Left renal pelvis (tissue), 4 donors: Measurements from ENCODE around the gene CAPN6. TPM values are rescaled to one million over a fixed set of nuclear protein-coding genes. Genes with fewer than 3 reads are reported as not detected.

Source experiments
- DNase-seq, 4 donors: peaks; one replicate each; pipeline ENCODE4 v3.0.0-alpha.2; 2013; ENCODE audit warnings: low read depth in 4 of 4, low spot score in 3 of 4
- polyA plus RNA-seq, 4 donors: library from polyadenylated mRNA; unstranded; fragments of 120-200 nt; gene quantifications; one replicate each; pipeline ENCODE4 v1.2.1, GENCODE V29; 2013; ENCODE audit not compliant: insufficient read length in 4 of 4

CAPN6 gene, protein sequence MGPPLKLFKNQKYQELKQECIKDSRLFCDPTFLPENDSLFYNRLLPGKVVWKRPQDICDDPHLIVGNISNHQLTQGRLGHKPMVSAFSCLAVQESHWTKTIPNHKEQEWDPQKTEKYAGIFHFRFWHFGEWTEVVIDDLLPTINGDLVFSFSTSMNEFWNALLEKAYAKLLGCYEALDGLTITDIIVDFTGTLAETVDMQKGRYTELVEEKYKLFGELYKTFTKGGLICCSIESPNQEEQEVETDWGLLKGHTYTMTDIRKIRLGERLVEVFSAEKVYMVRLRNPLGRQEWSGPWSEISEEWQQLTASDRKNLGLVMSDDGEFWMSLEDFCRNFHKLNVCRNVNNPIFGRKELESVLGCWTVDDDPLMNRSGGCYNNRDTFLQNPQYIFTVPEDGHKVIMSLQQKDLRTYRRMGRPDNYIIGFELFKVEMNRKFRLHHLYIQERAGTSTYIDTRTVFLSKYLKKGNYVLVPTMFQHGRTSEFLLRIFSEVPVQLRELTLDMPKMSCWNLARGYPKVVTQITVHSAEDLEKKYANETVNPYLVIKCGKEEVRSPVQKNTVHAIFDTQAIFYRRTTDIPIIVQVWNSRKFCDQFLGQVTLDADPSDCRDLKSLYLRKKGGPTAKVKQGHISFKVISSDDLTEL
- polyA plus RNA-seq, result 10 to 100 TPM; 20.7 to 57.0 (median 26.8) TPM

DNA sequence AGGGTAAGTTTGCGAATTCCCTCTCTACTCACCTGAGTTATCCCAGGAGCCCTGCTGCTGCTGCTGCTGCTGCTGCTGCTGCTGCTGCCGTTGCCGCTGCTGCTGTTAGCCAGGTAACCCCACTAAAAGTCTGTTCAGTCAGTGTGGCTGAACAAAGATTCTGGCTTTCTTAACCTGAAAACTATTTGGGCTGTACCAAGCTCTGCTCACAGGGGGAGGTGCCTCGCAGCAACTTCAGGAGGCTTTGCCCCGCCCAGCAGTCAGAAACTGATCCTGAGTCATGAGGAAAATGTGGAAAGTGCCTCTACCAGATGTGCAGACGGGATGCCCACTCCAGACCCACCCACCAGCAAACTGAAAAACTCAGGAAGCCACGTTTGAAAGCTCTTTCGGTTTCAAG is at the start of gene CAPN6:
CAPN6 (minus strand) TSS at position 145 of the 400 bp plus-strand sequence. CDS start 6,547 bp downstream, outside the sequence.
- DNase-seq, result peak in 1 of 4 donors; percentile 16

DNA sequence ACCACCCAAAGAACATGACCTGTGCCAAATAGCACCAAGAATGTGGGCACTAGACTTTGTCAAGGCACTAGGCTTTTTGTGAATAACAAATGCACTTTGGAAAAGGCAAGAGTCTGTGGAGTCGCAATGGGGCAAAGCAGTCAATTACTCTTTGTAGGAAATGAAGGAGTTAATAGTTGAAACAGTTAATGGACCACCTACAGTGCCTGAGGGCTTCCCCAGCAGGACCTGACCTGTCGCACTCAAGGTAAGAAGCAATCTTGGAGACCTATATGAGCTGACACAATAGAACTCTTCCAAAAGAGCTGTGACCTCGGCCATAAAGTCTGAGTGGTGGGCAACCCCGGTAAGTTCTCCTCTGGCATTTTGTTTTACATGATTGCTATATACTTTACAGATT is 49.2 kb upstream of the CAPN6 start:
- DNase-seq, result no peak

- DNase-seq, result no peak
Measured at GRCh38 chrX:111318901-111319300, 48.6 kb upstream of the CAPN6 start.

DNA sequence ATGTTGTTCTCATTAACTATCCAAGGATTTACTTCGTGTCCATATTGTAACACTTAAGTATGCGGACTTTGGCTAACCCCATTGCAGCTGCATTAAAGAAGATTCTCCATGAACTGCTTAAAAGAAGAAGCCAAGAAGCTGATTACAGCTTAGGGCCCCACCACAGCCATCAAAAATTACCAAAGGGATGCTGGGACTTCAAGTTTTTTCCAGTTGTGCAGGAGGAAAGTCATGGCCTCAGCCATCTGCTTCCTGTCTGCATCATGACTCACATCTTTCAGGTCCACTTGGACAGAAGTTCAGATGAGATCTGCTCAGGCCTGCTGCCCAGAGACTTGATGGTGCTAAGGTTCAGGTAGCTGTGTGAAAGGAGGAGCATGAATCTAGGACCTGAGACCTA is 38.8 kb upstream of the CAPN6 start:
- DNase-seq, result no peak

DNA sequence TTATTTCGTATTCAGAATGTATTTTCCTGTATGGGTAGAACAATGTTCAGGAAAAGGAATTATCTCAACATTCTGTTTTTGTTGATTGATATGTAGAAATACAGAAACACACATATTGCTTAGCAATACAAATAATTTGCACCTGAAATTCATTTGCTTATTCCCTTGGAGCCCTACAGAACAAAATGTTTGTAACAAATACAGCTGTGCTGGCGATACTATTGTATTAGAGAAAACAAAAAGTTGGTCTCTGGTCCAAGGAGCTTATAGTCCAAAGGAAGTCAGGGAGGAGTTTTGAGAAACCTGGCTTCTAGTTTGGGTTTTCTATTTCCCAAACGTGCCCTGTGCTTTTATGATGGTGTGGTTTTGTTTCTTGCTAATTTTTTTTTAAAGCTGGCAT is 37.8 kb upstream of the CAPN6 start:
- no peak for DNase-seq

GRCh38 chrX:111302284-111302683 is 32.0 kb upstream of the CAPN6 start:
- DNase-seq, result no peak

DNA sequence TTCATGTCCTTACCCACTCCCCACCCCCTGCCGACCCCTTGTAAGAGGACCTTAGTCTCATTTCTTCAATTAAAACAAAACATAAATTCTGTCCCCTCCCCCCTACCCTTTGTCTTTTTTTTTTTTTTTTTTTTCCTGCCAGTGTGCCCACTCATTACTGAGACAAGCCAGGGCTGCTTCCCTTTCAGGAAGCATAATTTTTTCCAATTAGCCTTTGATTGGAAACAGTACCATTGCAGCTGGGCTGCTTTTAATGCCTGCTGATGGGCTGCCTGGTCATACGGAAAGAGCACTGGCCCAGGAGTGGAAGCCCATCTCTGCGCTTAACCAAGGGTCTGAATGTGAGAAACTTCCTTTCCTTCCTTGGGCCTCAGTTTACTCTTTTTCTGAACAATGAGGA is 18.6 kb upstream of the CAPN6 start:
- DNase-seq, result no peak

GRCh38 chrX:111284631-111285293 is 14.5 kb upstream of the CAPN6 start:
- no peak for DNase-seq

DNA sequence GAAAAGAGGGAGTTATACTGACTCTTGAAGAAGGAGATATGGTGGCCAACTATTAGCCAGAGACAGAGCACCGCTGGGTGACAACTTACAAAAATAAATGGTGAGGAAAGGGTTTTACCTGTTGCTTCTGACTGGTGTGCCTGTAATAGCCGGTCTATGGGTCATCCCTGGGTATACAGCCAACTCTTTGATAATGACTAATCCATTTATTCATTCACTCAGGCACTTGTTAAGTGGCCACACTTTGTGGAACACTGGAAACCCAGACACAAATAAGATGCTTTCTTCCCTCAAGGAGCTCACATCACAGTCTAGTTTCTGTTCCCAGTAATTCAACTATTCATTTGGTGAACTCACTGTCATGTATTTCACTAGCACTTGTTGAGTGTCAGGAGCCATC is 13.2 kb upstream of the CAPN6 start:
- DNase-seq, result no peak

DNA sequence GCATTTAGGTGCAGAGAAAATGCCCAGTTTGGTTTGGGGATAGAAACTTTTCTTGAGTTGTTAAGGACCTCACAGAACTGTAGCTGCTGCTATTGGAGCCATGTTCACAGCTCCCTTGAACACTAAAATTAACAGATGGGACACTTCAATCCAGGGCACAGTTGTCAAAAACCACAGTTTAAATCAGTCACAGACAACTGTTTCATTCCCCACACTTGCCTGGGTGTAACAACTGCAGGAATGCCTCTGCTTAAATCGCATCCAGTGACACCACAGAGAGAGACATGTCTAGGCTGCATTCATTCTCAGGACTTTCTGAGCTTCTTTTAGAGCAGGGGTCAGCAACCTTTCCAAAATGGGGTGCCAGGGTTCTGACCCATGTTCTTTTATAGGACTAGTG is 12.7 kb upstream of the CAPN6 start:
- no peak for DNase-seq

DNA sequence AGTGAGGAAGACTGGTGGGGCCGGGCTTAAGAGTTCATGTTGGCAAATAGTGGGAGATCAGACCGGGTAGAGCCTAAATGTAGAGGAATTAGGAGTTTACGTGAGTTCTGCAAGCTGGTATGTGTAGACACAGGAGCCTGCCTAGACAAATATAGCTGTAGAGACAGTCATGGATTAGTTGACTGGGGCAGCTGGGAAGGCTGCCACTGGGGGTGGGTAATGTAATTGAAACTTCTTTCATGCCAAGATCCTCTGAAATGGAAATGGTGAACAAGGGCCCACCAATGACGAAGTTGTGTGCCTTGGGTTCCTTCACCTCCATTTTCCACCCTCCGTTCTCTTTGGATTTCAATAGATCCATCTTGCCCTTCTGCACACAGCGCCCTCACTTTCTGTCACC is 11.9 kb upstream of the CAPN6 start:
- DNase-seq, result no peak

DNA sequence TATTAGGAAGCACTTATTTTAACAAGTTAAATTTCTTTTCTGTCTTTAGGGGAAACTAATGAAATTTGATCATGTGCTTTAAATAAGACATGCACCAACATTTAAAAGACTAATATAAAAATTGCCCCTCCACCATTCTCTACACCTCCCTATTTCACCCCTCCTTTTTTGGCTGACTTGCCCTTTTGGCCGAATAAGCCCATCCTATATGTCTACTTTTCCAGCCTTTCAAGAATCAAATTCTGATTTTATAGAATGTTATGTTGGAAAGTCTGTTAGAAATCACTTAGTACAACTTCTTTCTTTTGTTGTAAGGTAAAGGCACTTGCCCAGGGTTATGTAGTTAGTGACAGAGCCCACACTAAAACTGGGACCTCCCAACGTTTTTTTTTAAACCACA is 1.8 kb downstream of the CAPN6 start:
- no peak for DNase-seq

GRCh38 chrX:111265486-111265885 is 4.8 kb downstream of the CAPN6 start:
- no peak for DNase-seq

DNA sequence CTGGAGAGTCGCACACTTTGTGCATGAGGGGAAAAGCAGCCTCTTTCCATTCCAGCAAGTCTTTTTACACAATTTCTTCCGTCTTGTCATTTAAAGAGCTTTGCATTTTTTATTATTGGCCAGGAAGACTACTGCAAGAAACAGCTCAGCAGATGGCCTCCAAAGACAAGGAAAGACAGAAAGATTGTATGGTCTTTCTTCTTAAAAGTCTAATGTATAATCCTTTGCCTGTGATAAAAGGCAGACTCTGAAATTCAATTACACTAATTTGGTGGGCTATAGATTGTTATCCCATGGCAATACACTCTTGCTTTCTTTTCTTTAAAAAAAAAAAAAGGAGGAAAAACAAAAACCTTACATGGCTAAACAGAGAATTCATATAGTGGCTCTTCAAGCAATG is 5.9 kb downstream of the CAPN6 start:
- no peak for DNase-seq

DNA sequence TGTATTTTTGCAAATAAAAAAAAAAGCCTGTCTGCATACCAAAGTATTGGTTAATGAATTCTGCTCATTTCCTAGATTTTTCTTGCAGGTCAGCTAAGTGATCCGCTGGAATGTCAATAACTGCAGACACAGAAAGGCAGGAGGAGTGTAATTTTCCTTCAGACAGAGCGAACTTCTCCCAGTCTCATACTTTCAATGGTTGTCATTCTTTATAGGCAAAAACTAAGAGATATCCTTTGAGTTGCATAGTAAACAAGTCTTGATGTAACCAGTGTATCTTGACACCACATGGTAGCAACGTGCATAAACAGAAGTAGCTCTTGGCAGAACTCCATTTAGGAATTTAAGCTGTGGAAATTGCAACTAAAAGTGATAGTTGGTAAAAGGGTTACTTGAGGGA is 8.2 kb downstream of the CAPN6 start:
- DNase-seq, result no peak

GRCh38 chrX:111260451-111260850 is 9.8 kb downstream of the CAPN6 start:
- no peak for DNase-seq

DNA sequence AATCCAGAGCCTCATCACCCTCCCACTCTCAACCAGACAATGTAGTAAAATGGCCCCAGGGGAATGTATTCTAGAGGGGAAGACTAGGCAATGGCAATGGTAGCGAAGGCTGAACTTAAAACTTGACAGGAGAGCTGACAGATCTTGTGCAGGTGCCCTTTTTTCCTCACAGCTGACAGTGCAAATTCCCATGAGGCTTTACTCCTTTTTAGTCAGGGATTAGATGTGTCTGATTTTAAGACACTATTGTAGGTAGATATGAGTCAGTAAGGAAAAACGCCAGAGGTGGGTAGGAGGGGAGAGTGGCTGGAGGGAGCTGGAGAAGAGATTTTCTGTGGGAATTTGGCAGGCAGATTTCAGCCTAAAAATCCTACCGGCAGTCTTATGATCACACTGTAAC is 10.7 kb downstream of the CAPN6 start:
- no peak for DNase-seq

DNA sequence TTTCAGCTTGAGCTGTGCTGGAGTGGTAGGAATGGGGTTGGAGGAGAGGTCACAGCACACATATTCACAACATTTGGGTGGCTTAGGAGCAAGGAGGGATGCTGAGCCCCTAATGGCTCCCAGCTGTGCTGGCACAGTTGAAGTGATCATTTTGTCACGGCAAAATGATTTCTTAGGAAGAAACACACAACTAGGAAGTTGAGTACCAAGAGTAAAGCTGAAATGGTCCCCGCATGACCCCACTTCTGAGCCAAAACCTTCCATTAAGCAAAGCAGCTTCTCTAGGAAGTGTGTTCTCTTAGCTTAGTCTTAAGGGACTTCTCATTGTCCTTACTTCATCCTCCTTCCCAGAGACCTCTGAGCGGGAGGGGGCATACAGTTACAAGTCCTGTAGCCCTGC is 12.6 kb downstream of the CAPN6 start:
- DNase-seq, result peak in 1 of 4 donors; percentile 3

- no peak for DNase-seq
Measured at GRCh38 chrX:111254896-111255693, 15.2 kb downstream of the CAPN6 start.

DNA sequence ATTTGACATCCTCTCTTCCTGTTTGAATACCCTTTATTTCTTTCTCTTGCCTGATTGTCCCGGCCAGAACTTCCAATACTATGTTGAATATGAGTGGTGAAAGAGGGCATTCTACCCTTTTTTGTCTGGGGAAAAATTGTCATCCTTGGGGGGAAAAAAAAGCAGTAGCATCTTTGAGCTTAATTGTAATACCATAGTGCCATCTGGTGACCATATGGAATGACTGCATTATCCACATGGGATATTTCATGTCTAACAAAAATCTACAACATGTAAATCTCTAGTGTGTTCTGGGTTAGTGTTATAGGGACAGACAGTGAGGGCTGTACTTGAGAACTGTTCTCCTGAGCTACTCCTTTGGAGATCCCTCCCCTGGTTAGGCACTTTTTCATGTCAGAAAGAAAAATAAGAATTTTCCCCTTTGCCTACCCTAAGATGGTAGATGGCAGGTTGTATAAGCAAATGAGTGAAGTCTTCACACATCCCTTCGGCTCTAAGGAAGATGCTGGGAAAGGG is 26.0 kb downstream of the CAPN6 start:
- peak in 1 of 4 donors; percentile 1 for DNase-seq
